ENCODE results near the gene CFAP100. TPM values are rescaled to one million over a fixed set of nuclear protein-coding genes. Genes with fewer than 3 reads are reported as not detected.

Gene CFAP100
- not detected in 2 replicates for total RNA-seq (2014; rRNA removed; shearing (Covaris generic))

GRCh38 chr3:126394179-126394976, at the start of gene CFAP100:
Gene CFAP100 (plus strand): TSS chr3:126394909. CDS start chr3:126396001, 1,092 bp downstream.
- DNase-seq (ENCODE audit: low read depth), result peak; percentile 26

GRCh38 chr3:126345231-126345630, 49.5 kb upstream of the CFAP100 start:
- no peak for DNase-seq (ENCODE audit: low read depth)

GRCh38 chr3:126345641-126346460, 48.9 kb upstream of the CFAP100 start:
- no peak for DNase-seq (ENCODE audit: low read depth)

GRCh38 chr3:126346466-126346865, 48.2 kb upstream of the CFAP100 start:
- no peak for DNase-seq (ENCODE audit: low read depth)

- no peak for DNase-seq (ENCODE audit: low read depth)
Measured at GRCh38 chr3:126347543-126348161, 47.1 kb upstream of the CFAP100 start.

GRCh38 chr3:126348308-126348920, 46.3 kb upstream of the CFAP100 start:
- DNase-seq (ENCODE audit: low read depth), result peak; percentile 16

GRCh38 chr3:126349071-126349470, 45.6 kb upstream of the CFAP100 start:
- DNase-seq (ENCODE audit: low read depth), result no peak

GRCh38 chr3:126349611-126350501, 44.9 kb upstream of the CFAP100 start:
- no peak for DNase-seq (ENCODE audit: low read depth)

- DNase-seq (ENCODE audit: low read depth), result no peak
Measured at GRCh38 chr3:126350502-126351085, 44.1 kb upstream of the CFAP100 start.

- DNase-seq (ENCODE audit: low read depth), result no peak
Measured at GRCh38 chr3:126351086-126351770, 43.5 kb upstream of the CFAP100 start.

- no peak for DNase-seq (ENCODE audit: low read depth)
Measured at GRCh38 chr3:126351771-126352475, 42.8 kb upstream of the CFAP100 start.

GRCh38 chr3:126352476-126353454, 41.9 kb upstream of the CFAP100 start:
- DNase-seq (ENCODE audit: low read depth), result no peak

- no peak for DNase-seq (ENCODE audit: low read depth)
Measured at GRCh38 chr3:126353694-126354321, 40.9 kb upstream of the CFAP100 start.

GRCh38 chr3:126354776-126355175, 39.9 kb upstream of the CFAP100 start:
- no peak for DNase-seq (ENCODE audit: low read depth)

GRCh38 chr3:126355251-126355650, 39.5 kb upstream of the CFAP100 start:
- no peak for DNase-seq (ENCODE audit: low read depth)

GRCh38 chr3:126355777-126356372, 38.8 kb upstream of the CFAP100 start:
- DNase-seq (ENCODE audit: low read depth), result peak; percentile 47

Data from M059J (cell line).